Thyroid gland (tissue), 4 donors: Measurements from ENCODE around the gene ENDOV. TPM values are rescaled to one million over a fixed set of nuclear protein-coding genes. Genes with fewer than 3 reads are reported as not detected.

Experiments used
- DNase-seq, 2 donors: peaks; one replicate each; pipeline ENCODE4 v3.0.0-alpha.2; 2019
- H3K27ac ChIP-seq, 3 donors: fragments of 200-600 bp; sonication (generic); 1 replicate in 2 of 3; 2 replicates in 1 of 3; pipeline ENCODE4 v1.5.1; 2016 to 2019; ENCODE audit warnings: mild to moderate bottlenecking in 1 of 3, moderate library complexity in 1 of 3
- H3K27me3 ChIP-seq: fragments of 200-600 bp; sonication (generic); one replicate; pipeline ENCODE4 v1.5.1; 2019
- H3K36me3 ChIP-seq, 2 donors: fragments of 200-600 bp; sonication (generic); one replicate each; pipeline ENCODE4 v1.5.1; 2016 to 2019
- H3K4me1 ChIP-seq, 2 donors: fragments of 200-600 bp; sonication (generic); one replicate each; pipeline ENCODE4 v1.5.1; 2017 to 2019
- H3K4me3 ChIP-seq, 3 donors: fragments of 200-600 bp; sonication (generic); replicated peaks in 1 of 3; 1 replicate in 2 of 3; 2 replicates in 1 of 3; pipeline ENCODE4 v1.5.1; 2016; ENCODE audit warnings: mild to moderate bottlenecking in 1 of 3
- H3K9me3 ChIP-seq: fragments of 200-600 bp; sonication (generic); one replicate; pipeline ENCODE4 v1.5.1; 2017
- CTCF ChIP-seq, 6 experiments: fragments of 200-600 bp in 3 of 6; fragments of 450-650 bp in 3 of 6; sonication (generic) in 3 of 6; IDR thresholded peaks; one replicate each; pipeline ENCODE4 v1.5.1; 2016 to 2019; ENCODE audit warnings: antibody characterized with exemption in 6 of 6, mild to moderate bottlenecking in 2 of 6, inconsistent platforms in 1 of 6, moderate library complexity in 1 of 6
- POLR2A ChIP-seq, 2 donors: fragments of 450-650 bp; IDR thresholded peaks; one replicate each; pipeline ENCODE4 v1.6.1; 2017; ENCODE audit warnings: antibody characterized with exemption in 2 of 2, mild to moderate bottlenecking in 2 of 2, moderate library complexity in 1 of 2
- WGBS, 2 donors: methylation state at CpG; one replicate each; pipeline ENCODE4 v1.1.5; 2017; 5-methylcytosine and 5-hydroxymethylcytosine counted together
- intact Hi-C: fragments of 100-400 bp; cut with DNase I; formaldehyde crosslinking; loops from one replicate; pipeline ENCODE4 v1.15.1; 2023
- total RNA-seq, 4 donors: library from RNA; depleted of rRNA; stranded (reverse); fragments of >200 nt; gene quantifications; one replicate each; pipeline ENCODE4 v1.2.3, GENCODE V29; 2016

ENDOV gene
- total RNA-seq, 4 donors from 2014 or later, result 18.8 to 37.1 (median 21.2) TPM

- no peaks in the 10 kb centered on the region for H3K27me3 ChIP-seq
- no peak overlapping the region for H3K4me3 ChIP-seq
- H3K36me3 ChIP-seq, result peaks cover 93 to 94% of the 10 kb centered on the region in 2 donors
- no peaks in the 10 kb centered on the region for H3K9me3 ChIP-seq
- intact Hi-C loops, result no loop called here
- no peak for DNase-seq
- TF ChIP-seq POLR2A (IDR thresholded peaks at IDR 0.05), result no peak
- no peaks in the 10 kb centered on the region for H3K4me1 ChIP-seq
- 99 to 100% methylated on average over 3 of the region's 3 CpGs for WGBS, 2 donors
- no peak overlapping the region for H3K27ac ChIP-seq
Measured at GRCh38 chr17:80382446-80382845, 32.5 kb upstream of the ENDOV start.

DNA sequence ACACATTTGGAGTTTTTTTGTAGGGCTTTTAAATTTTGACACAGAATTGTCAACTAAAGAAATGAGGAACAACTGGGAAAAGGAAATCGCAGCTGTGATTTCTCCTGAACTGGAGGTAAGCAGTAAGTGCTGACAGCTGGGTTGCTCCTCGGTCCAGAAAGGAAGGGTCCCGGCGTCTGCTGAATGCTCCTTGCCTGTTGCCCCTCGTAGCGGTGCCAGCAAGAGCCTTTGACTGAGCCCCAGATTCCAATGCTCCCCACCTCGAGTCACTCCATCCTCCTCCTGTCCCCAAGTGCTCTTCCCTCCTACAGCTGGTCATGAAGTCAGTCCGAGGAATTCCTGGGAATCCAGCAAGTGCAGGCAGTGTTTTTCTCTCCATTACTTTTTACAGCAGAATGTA, 32.0 kb upstream of the ENDOV start:
- Histone ChIP-seq H3K27ac (no peak overlapping the region), H3K9me3 (no peaks in the 10 kb centered on the region), H3K4me1 (no peaks in the 10 kb centered on the region), H3K4me3 (no peak overlapping the region), H3K36me3 (peaks cover 92 to 93% of the 10 kb centered on the region in 2 donors), H3K27me3 (no peaks in the 10 kb centered on the region)
- TF ChIP-seq CTCF (IDR thresholded peaks at IDR 0.05) (no peak), POLR2A (IDR thresholded peaks at IDR 0.05) (no peak)
- intact Hi-C loops, result no loop called here
- DNase-seq, result no peak
- WGBS, 2 donors, result 93 to 94% methylated on average over 8 of the region's 8 CpGs

GRCh38 chr17:80384078-80384960, 30.6 kb upstream of the ENDOV start:
- no peaks in the 10 kb centered on the region for H3K4me1 ChIP-seq
- no peaks in the 10 kb centered on the region for H3K27me3 ChIP-seq
- TF ChIP-seq POLR2A (IDR thresholded peaks at IDR 0.05) (no peak), CTCF (IDR thresholded peaks at IDR 0.05) (no peak)
- no peak for DNase-seq
- no peak overlapping the region for H3K27ac ChIP-seq
- intact Hi-C loops, result no loop called here
- 89 to 91% methylated on average over 24 of the region's 24 CpGs for WGBS, 2 donors
- no peak overlapping the region for H3K4me3 ChIP-seq
- peaks cover 93 to 95% of the 10 kb centered on the region in 2 donors for H3K36me3 ChIP-seq
- H3K9me3 ChIP-seq, result no peaks in the 10 kb centered on the region

GRCh38 chr17:80385046-80385445, 29.9 kb upstream of the ENDOV start:
- Histone ChIP-seq H3K27ac (no peak overlapping the region), H3K4me1 (no peaks in the 10 kb centered on the region), H3K27me3 (no peaks in the 10 kb centered on the region), H3K9me3 (no peaks in the 10 kb centered on the region), H3K4me3 (no peak overlapping the region), H3K36me3 (peaks cover 93 to 95% of the 10 kb centered on the region in 2 donors)
- intact Hi-C loops, result no loop called here
- no peak for DNase-seq
- 93 to 96% methylated on average over 7 to 9 of the region's 9 CpGs for WGBS, 2 donors
- no peak for TF ChIP-seq POLR2A (IDR thresholded peaks at IDR 0.05)

DNA sequence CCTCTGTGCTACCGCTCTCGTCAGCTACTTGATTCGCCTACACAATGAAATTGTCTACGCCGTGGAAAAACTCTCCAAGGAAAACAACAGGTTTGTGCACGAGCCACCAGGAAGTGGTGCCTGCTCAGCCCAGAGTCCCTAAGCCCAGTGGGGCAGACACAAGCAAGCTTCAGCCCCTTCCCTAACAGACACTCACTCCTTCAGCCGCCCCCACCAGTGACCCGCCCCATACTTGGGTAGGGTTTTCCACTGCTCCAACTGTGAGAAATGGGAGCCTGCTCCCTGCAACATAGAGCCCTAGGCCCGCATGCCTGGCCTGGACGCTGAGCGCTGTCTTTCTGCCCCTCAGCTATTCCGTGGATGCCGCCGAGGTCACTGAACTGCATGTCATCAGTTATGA, 28.6 kb upstream of the ENDOV start:
- Histone ChIP-seq H3K4me1 (no peaks in the 10 kb centered on the region), H3K4me3 (no peak overlapping the region), H3K36me3 (peaks cover 93% of the 10 kb centered on the region in 2 donors), H3K27ac (no peak overlapping the region), H3K27me3 (no peaks in the 10 kb centered on the region), H3K9me3 (no peaks in the 10 kb centered on the region)
- intact Hi-C loops, result no loop called here
- no peak for DNase-seq
- 94 to 95% methylated on average over 14 of the region's 14 CpGs for WGBS, 2 donors
- no peak for TF ChIP-seq CTCF (IDR thresholded peaks at IDR 0.05)

GRCh38 chr17:80387071-80387470, 27.9 kb upstream of the ENDOV start:
- intact Hi-C loops, result no loop called here
- H3K27me3 ChIP-seq, result no peaks in the 10 kb centered on the region
- no peak overlapping the region for H3K27ac ChIP-seq
- H3K4me1 ChIP-seq, result no peaks in the 10 kb centered on the region
- no peak for DNase-seq
- H3K36me3 ChIP-seq, result peaks cover 87 to 90% of the 10 kb centered on the region in 2 donors
- no peak for TF ChIP-seq CTCF (IDR thresholded peaks at IDR 0.05)
- TF ChIP-seq POLR2A (IDR thresholded peaks at IDR 0.05), result no peak
- 92 to 97% methylated on average over 7 of the region's 7 CpGs for WGBS, 2 donors
- no peak overlapping the region for H3K4me3 ChIP-seq
- H3K9me3 ChIP-seq, result no peaks in the 10 kb centered on the region
